GM12872 (cell line): ENCODE measurements around the gene AURKA.

Source experiments
- TF ChIP-seq, protein P1 (sequence below): IDR thresholded peaks from 3 replicates; pipeline ENCODE4 v1.5.1; 2011; ENCODE audit warnings: low read depth, mild to moderate bottlenecking, low read length, moderate library complexity; ENCODE audit not compliant: insufficient read depth

AURKA gene

DNA sequence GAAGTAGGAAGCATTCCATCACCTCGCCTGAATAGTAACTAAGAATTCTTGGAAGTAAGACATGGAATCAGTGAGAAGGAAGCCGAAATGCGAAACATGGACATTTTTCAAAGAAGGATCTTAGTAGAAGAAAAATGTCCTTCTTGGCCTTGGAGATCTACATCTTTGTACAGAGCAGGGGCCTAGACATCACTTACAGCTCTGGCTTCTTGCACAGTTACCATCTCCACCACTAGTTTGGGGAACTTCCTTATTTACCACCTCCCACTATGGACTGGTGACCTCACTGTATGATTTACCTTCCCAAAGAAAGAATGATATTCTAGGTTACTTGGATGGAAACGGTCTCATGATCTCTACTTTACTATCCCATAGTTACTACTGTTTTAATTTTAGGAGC is 35.8 kb upstream of the AURKA start:
- TF ChIP-seq, protein P1, sequence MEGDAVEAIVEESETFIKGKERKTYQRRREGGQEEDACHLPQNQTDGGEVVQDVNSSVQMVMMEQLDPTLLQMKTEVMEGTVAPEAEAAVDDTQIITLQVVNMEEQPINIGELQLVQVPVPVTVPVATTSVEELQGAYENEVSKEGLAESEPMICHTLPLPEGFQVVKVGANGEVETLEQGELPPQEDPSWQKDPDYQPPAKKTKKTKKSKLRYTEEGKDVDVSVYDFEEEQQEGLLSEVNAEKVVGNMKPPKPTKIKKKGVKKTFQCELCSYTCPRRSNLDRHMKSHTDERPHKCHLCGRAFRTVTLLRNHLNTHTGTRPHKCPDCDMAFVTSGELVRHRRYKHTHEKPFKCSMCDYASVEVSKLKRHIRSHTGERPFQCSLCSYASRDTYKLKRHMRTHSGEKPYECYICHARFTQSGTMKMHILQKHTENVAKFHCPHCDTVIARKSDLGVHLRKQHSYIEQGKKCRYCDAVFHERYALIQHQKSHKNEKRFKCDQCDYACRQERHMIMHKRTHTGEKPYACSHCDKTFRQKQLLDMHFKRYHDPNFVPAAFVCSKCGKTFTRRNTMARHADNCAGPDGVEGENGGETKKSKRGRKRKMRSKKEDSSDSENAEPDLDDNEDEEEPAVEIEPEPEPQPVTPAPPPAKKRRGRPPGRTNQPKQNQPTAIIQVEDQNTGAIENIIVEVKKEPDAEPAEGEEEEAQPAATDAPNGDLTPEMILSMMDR: no peak

DNA sequence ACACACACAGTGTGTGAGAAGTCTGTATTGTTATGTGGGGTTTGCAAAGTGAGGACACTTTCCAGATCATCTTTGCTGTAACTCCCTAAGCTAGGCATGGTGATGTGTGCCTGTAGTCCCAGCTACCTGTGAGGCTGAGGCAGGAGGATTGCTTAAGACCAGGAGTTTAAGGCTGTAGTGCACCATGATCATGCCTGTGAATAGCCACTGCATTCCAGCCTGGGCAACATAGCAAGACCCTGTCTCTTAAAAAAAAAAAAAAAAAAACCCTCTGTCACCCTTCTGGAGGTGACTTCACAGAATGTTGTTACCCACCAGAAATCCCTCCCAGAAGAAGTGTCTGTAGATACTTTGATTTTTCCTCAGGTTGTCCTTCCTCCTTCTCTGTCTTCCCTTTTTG is 34.9 kb upstream of the AURKA start:
- TF ChIP-seq, protein P1: no peak

DNA sequence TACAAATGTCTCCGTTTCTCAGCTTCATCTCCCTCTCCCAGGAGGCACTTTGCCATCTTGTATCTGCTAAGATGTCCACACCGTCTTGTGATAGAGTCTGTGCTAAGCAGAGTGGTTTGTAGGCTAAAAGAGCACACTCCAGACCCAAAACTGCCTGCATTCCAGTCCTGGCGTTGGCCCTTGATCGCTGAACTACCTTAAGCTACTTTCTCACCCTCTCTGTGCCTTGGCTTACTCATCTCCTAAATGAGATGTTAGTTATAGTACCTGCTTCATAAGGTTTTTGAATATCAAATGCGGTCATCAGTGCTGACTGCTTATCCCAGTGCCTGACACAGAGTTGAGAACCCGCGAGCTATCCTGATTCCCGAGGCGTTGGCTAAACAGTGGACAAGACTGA is 34.0 kb upstream of the AURKA start:
- TF ChIP-seq, protein P1: no peak

DNA sequence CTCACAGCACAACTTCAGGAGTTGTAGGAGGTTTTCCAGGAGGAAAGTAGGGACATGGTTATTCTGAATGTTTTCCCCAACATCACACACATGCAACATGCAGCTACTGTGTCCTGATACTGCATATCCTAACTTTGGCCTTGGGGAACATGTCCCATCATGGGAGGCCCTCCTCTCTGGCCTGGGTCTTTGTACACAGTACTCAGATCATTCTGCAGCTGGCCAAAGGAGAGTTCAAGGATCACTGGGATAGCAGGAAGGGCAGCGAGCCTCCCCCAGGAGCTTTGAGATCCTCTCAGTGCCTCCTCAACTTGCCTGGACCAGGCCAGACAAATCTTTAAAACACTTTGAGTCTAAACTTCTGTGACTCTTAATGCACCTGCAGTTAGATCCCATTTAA is 32.9 kb upstream of the AURKA start:
- TF ChIP-seq, protein P1: no peak

DNA sequence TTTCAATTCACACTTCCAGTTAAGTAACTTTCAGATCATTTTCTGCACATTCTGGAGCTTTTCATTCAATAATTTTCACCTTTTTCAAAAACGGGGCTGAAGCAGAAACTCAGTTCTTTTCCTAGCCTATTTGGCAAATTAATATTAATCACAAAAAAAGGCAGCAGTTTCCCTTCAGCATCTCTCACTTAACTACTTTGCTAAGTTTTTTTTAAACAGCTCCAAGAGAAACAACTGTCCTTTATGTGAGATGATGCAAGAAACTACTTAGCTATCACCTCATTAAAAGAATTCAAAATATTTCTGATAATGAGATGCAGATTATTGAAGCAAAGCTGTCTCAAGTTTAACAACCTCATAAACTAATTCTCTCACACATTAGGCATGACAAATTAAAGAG is 31.9 kb upstream of the AURKA start:
- TF ChIP-seq, protein P1: no peak

DNA sequence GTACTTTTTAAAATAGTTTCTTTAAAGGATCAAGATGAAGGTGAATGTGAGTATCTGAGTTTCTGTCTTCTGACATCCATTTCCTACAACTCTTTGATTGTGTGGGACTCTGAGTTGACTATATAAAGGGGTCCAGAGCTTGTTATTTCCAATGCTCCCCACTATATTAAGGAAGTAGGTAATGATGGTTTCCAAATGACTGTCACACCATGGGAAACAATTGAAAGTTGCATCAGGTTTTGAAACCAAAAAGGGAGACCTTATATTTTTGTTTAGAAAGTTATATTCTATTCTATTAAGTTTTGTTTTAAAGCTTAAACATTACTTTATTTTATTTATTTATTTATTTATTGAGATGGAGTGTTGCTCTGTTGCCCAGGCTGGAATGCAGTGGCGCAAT is 31.2 kb upstream of the AURKA start:
- TF ChIP-seq, protein P1: no peak

DNA sequence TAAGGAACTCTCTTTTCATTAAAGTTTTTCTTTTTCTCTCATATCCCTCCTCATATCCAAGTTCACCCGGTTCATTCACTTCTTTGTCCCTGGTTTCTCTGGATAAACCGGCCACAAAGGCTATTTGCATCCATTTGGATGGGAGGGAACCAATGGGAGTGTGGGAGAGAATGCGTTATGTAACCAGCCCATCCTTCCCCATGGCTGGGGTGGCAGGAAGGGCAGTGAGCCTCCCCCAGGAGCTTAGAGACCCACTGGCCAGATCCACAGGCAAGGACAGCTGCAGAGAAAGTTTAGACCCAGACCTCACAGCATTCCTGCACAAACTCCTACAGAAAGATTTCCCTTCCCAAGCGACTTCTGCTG is 30.8 kb upstream of the AURKA start:
- TF ChIP-seq, protein P1: no peak
